Lower lobe of right lung (tissue), 2 donors: ENCODE measurements around the gene EPN2. TPM values are rescaled to one million over a fixed set of nuclear protein-coding genes. Genes with fewer than 3 reads are reported as not detected.

Experiments used
- ATAC-seq, 2 donors: fragments of 200-7000 bp; cut with Tn5 transposase; one replicate each; pipeline ENCODE4 v1.9.1; 2020 to 2022; ENCODE audit warnings: mild to moderate bottlenecking in 2 of 2, moderate library complexity in 2 of 2
- DNase-seq: peaks from one replicate; pipeline ENCODE4 v3.0.0-alpha.2; 2020
- H3K27ac ChIP-seq: fragments of 200-600 bp; one replicate; pipeline ENCODE4 v1.8.0; 2022
- H3K27me3 ChIP-seq: fragments of 200-600 bp; one replicate; pipeline ENCODE4 v1.8.0; 2022; ENCODE audit warnings: low read depth
- H3K36me3 ChIP-seq: fragments of 200-600 bp; one replicate; pipeline ENCODE4 v1.8.0; 2022; ENCODE audit warnings: mild to moderate bottlenecking
- H3K4me1 ChIP-seq: fragments of 200-600 bp; one replicate; pipeline ENCODE4 v1.8.0; 2022
- H3K4me3 ChIP-seq: fragments of 200-600 bp; one replicate; pipeline ENCODE4 v1.8.0; 2022; ENCODE audit warnings: mild to moderate bottlenecking
- H3K9me3 ChIP-seq: fragments of 200-600 bp; one replicate; pipeline ENCODE4 v1.8.0; 2022
- CTCF ChIP-seq: fragments of 200-600 bp; IDR thresholded peaks from one replicate; pipeline ENCODE4 v1.8.0; 2022; ENCODE audit warnings: antibody characterized with exemption, mild to moderate bottlenecking
- intact Hi-C: fragments of 100-400 bp; cut with DNase I; formaldehyde crosslinking; loops from one replicate; pipeline ENCODE4 v1.11.0; 2022
- microRNA-seq: library from miRNA; unstranded; fragments of <30 nt; microRNA quantifications from one replicate; pipeline ENCODE4 v1.2.0, GENCODE V29; 2020; ENCODE audit warnings: borderline number of aligned reads
- total RNA-seq: library from RNA; stranded (reverse); fragmentation: NEBNext Ultra II Directional; extraction: Animal tissue kit (Norgen Biotek cat#: 25700); gene quantifications from one replicate; pipeline ENCODE4 v1.2.1, GENCODE V29; 2021
- donor health status: DM: no; HTN: yes; CAD: no; lungs with severe emphysema.

Gene EPN2
- total RNA-seq, 1 donor from 2014 or later = 66.2 TPM

GRCh38 chr17:19383681-19384470 is 146.7 kb downstream of the EPN2 start:
- Histone ChIP-seq H3K27ac (peak overlapping the region; percentile 77), H3K27me3 (no peaks in the 10 kb centered on the region), H3K4me1 (peaks cover 74% of the 10 kb centered on the region), H3K9me3 (no peaks in the 10 kb centered on the region), H3K36me3 (peaks cover 57% of the 10 kb centered on the region), H3K4me3 (no peak overlapping the region)
- intact Hi-C loops = no loop called here
- DNase-seq = no peak
- TF ChIP-seq CTCF = no peak
- ATAC-seq = no peak

- no peak for TF ChIP-seq CTCF
- ATAC-seq = peak; percentile 62 to 69
- Histone ChIP-seq H3K27ac (peak overlapping the region; percentile 77), H3K4me1 (peaks cover 71% of the 10 kb centered on the region), H3K36me3 (peaks cover 57% of the 10 kb centered on the region), H3K4me3 (peak overlapping the region; percentile 51), H3K9me3 (no peaks in the 10 kb centered on the region), H3K27me3 (no peaks in the 10 kb centered on the region)
- peak; percentile 74 for DNase-seq
- intact Hi-C loops = no loop called here
Measured at GRCh38 chr17:19384723-19385391, 147.7 kb downstream of the EPN2 start.

GRCh38 chr17:19385521-19385983 is 148.4 kb downstream of the EPN2 start:
- no peak for DNase-seq
- Histone ChIP-seq H3K4me1 (peaks cover 70% of the 10 kb centered on the region), H3K9me3 (no peaks in the 10 kb centered on the region), H3K4me3 (peak overlapping the region; percentile 51), H3K36me3 (peaks cover 52% of the 10 kb centered on the region), H3K27ac (peak overlapping the region; percentile 77), H3K27me3 (no peaks in the 10 kb centered on the region)
- TF ChIP-seq CTCF = no peak
- no peak for ATAC-seq
- intact Hi-C loops = no loop called here

Small RNA genes within 50 kb of the gene (microRNA-seq; reads per million reads assigned to microRNA genes)
- 86.0 reads per million, percentile 48 among the genes with 10 or more reads in this experiment for gene MIR1180

Other genes with a start within 250 kb of the EPN2 start
- gene FAM83G, start 232.6 kb upstream of the EPN2 start, total RNA-seq = 5.8 TPM
- 8.5 TPM for gene GRAP, start 190.4 kb upstream of the EPN2 start, total RNA-seq
- gene GRAPL, start 109.8 kb upstream of the EPN2 start, total RNA-seq = 10.8 TPM
- 11.3 TPM for gene B9D1, start 125.4 kb downstream of the EPN2 start, total RNA-seq
- 22.2 TPM for gene MAPK7, start 141.1 kb downstream of the EPN2 start, total RNA-seq
- 179 TPM for gene MFAP4, start 149.8 kb downstream of the EPN2 start, total RNA-seq
- 1.8 TPM for gene RNF112, start 173.9 kb downstream of the EPN2 start, total RNA-seq